Mononuclear cell (primary cell): ENCODE results near the gene MRPS6. TPM values are rescaled to one million over a fixed set of nuclear protein-coding genes. Genes with fewer than 3 reads are reported as not detected.

Experiments used
- H3K27me3 ChIP-seq: 2 replicates; pipeline ENCODE4 v1.6.0; 2011; ENCODE audit warnings: low read length, control low read depth; ENCODE audit not compliant: insufficient read depth
- H3K4me1 ChIP-seq: 2 replicates; pipeline ENCODE4 v1.5.1; 2011; ENCODE audit warnings: mild to moderate bottlenecking, low read length, control low read depth; ENCODE audit not compliant: insufficient read depth
- H3K4me3 ChIP-seq: 2 replicates; pipeline ENCODE4 v1.5.1; 2011; ENCODE audit warnings: mild to moderate bottlenecking, low read length, moderate library complexity
- H3K9me3 ChIP-seq: 2 replicates; pipeline ENCODE4 v1.5.1; 2011; ENCODE audit warnings: low read depth, mild to moderate bottlenecking, control low read depth, low read length
- total RNA-seq: library from RNA; depleted of rRNA; stranded (reverse); fragments of >200 nt; gene quantifications from one replicate; pipeline ENCODE4 v1.2.3, GENCODE V29; 2012

MRPS6 gene
- total RNA-seq, 1 donor = 5.4 TPM

DNA sequence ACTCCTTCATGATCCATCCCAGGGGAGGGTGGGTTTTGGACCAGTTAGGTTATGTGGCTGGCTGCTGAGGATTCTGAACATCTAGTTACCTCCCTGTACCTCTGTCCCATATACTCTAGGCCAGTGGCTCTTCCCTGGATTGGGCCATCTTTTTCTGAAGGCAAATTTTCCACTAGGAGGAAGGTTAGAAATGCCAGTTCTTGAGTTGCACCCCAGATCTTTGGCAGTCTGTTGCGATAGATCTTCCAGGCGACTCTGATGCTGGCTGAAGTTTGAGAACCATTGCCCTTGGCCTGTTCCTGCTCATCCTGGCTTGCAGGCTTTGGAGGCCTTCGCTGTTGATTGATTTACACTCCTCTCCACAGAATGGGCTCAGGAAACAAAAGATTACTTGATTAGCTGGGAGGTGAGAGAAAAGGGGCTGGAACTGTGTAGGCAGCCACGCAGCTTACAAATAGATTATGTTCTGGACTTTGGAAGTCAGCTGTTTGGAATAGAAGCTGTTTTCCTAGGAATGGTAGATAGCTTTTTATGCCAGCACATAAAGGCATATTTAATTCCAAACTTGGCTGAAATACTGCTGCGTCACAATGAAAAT, 110.1 kb downstream of the MRPS6 start:
- H3K4me3 ChIP-seq = no peak overlapping the region
- H3K4me1 ChIP-seq = no peaks in the 10 kb centered on the region
- no peaks in the 10 kb centered on the region for H3K27me3 ChIP-seq
- H3K9me3 ChIP-seq = no peaks in the 10 kb centered on the region

GRCh38 chr21:34184232-34184631, 110.9 kb downstream of the MRPS6 start:
- Histone ChIP-seq H3K4me3 (no peak overlapping the region), H3K9me3 (no peaks in the 10 kb centered on the region), H3K4me1 (no peaks in the 10 kb centered on the region), H3K27me3 (no peaks in the 10 kb centered on the region)

DNA sequence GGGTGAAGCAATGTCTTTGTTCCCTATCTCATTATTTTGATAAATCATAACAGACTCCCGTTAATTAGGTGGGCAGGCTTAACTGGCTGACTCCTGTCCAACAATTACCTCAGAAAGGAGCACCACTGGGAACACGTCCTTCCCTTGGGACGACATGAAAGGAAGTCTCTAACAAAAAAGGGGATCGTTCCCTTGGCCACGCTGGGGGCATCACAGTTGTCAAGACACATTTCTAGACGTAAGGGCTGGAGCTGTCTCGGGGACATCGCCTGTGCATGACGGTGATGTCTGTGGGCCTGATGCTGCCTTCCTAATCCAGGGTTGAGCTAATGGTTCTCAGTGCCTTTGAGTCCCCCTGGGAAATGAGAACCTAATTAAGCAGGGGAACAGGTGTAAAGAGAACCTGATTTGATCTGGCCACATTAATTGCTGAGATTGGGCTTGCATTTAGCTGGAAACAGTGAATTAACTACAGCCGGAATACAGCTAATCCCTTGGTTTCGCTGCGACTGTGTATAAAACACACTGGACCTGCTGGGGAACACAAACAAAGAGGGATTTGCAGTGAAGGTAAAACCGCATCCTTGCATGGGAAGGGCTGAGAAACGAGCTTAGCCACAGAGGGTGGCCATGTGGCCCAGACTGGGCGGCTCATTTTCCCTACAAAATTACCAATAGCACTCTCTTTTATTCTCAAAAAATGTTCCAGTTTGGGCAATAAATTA, 111.8 kb downstream of the MRPS6 start:
- no peaks in the 10 kb centered on the region for H3K4me1 ChIP-seq
- no peaks in the 10 kb centered on the region for H3K9me3 ChIP-seq
- H3K4me3 ChIP-seq = no peak overlapping the region
- H3K27me3 ChIP-seq = no peaks in the 10 kb centered on the region

GRCh38 chr21:34186109-34186719, 112.8 kb downstream of the MRPS6 start:
- H3K4me3 ChIP-seq = no peak overlapping the region
- no peaks in the 10 kb centered on the region for H3K9me3 ChIP-seq
- no peaks in the 10 kb centered on the region for H3K27me3 ChIP-seq
- no peaks in the 10 kb centered on the region for H3K4me1 ChIP-seq

DNA sequence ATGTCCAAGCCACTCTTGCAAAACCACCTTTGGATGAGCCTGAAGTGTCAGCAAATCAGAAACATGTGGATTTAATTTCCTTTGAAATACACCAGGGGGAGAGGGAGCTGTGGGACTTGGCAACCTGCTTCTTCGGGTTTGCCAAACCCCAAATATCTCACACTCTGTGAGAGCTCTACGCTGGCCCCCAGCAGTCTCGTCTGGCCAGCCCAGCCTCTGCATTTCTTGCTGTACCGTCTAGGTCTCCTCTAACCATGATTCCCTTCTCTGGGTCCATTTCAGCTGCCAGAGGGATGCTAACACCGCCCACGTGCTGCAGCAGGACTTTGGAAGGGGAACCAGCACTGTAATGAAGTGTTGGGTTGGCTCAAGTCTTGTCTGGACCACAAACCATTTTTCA, 114.6 kb downstream of the MRPS6 start:
- Histone ChIP-seq H3K4me3 (no peak overlapping the region), H3K27me3 (no peaks in the 10 kb centered on the region), H3K9me3 (no peaks in the 10 kb centered on the region), H3K4me1 (no peaks in the 10 kb centered on the region)

GRCh38 chr21:34189506-34189905, 116.1 kb downstream of the MRPS6 start:
- Histone ChIP-seq H3K4me3 (no peak overlapping the region), H3K27me3 (no peaks in the 10 kb centered on the region), H3K4me1 (no peaks in the 10 kb centered on the region), H3K9me3 (no peaks in the 10 kb centered on the region)

- no peaks in the 10 kb centered on the region for H3K4me1 ChIP-seq
- no peaks in the 10 kb centered on the region for H3K9me3 ChIP-seq
- no peaks in the 10 kb centered on the region for H3K27me3 ChIP-seq
- H3K4me3 ChIP-seq = no peak overlapping the region
Measured at GRCh38 chr21:34190576-34191321, 117.4 kb downstream of the MRPS6 start.

- Histone ChIP-seq H3K4me1 (peaks cover under 1% of the 10 kb centered on the region), H3K27me3 (no peaks in the 10 kb centered on the region), H3K9me3 (no peaks in the 10 kb centered on the region), H3K4me3 (no peak overlapping the region)
Measured at GRCh38 chr21:34191876-34192275, 118.5 kb downstream of the MRPS6 start.

Other genes starting within 250 kb of the MRPS6 start
- gene ATP5PO, start 157.8 kb upstream of the MRPS6 start, total RNA-seq = 118 TPM
- 16.6 TPM for gene SLC5A3, start within 50 bp of the MRPS6 start, total RNA-seq